GM12878 (cell line): Measurements from ENCODE around the gene KCNN3. TPM values are rescaled to one million over a fixed set of nuclear protein-coding genes. Genes with fewer than 3 reads are reported as not detected.

Source experiments
- ATAC-seq: fragments of 200-7000 bp; cut with Tn5 transposase; 3 replicates; pipeline ENCODE4 v1.9.1; 2020; ENCODE audit warnings: mild to moderate bottlenecking, moderate library complexity
- BruUV-seq: library from RNA; stranded (reverse); fragments of 400-500 nt; replicated peaks from 2 replicates; lab custom pipeline; 2021; lab: Mats Ljungman, UMichigan
- CTCF ChIA-PET: fragments of 300-600 bp; sonication (Branson Sonifier 250); formaldehyde crosslinking; extraction: SDS; loops from one replicate; lab custom pipeline; 2021; ENCODE audit warnings: inconsistent platforms; lab: Yijun Ruan, JAX
- POLR2A ChIA-PET: fragments of 350-600 bp; formaldehyde crosslinking; extraction: SDS; loops from one replicate; lab custom pipeline; 2021; ENCODE audit warnings: inconsistent platforms; lab: Charles Lee
- RAD21 ChIA-PET: fragments of 300-600 bp; sonication (Branson Sonifier 250); formaldehyde crosslinking; loops from one replicate; lab custom pipeline; 2023; ENCODE audit warnings: antibody characterized with exemption; ENCODE audit not compliant: unreplicated experiment; lab: Charles Lee
- SMC1A ChIA-PET: fragments of 300-600 bp; sonication (Branson Sonifier 250); formaldehyde crosslinking; loops from one replicate; lab custom pipeline; 2023; ENCODE audit not compliant: unreplicated experiment, uncharacterized antibody; lab: Charles Lee
- DNase-seq: peaks from one replicate; pipeline ENCODE4 v3.0.0-alpha.2; 2011; ENCODE audit warnings: low read depth, low spot score
- FAIRE-seq: peaks from 3 replicates; lab custom pipeline; 2011; peaks lifted over from hg19 to GRCh38; lab: Jason Lieb, UNC
- H2AFZ ChIP-seq: 2 replicates; pipeline ENCODE4 v1.6.0; 2011; ENCODE audit warnings: low read depth, low read length, control low read depth; ENCODE audit not compliant: control insufficient read depth
- H3K27ac ChIP-seq: 2 replicates; pipeline ENCODE4 v1.5.1; 2011; ENCODE audit warnings: control low read depth; ENCODE audit not compliant: control insufficient read depth, insufficient read depth
- H3K27me3 ChIP-seq, 2 experiments: replicated peaks in 1 of 2; 2 replicates each; pipeline versions ENCODE4 v1.6.0 to v1.6.1; 2011; ENCODE audit warnings: low read length in 1 of 2; ENCODE audit not compliant: control insufficient read depth in 2 of 2, insufficient read depth in 2 of 2
- H3K36me3 ChIP-seq, 2 experiments: 2 replicates each; pipeline ENCODE4 v1.5.1; 2011; ENCODE audit warnings: low read length in 1 of 2; ENCODE audit not compliant: control insufficient read depth in 2 of 2, insufficient read depth in 2 of 2
- H3K4me1 ChIP-seq: 2 replicates; pipeline ENCODE4 v1.6.1; 2011; ENCODE audit warnings: mild to moderate bottlenecking, low read length, moderate library complexity, mixed read lengths; ENCODE audit not compliant: control insufficient read depth, insufficient read depth
- H3K4me2 ChIP-seq: 2 replicates; pipeline ENCODE4 v1.6.0; 2011; ENCODE audit warnings: control low read depth; ENCODE audit not compliant: control insufficient read depth, insufficient read depth
- H3K4me3 ChIP-seq: fragments of 200-600 bp; sonication (generic); 2 replicates; pipeline ENCODE4 v1.5.1; 2016
- H3K79me2 ChIP-seq: 2 replicates; pipeline ENCODE4 v1.6.0; 2011; ENCODE audit warnings: low read length; ENCODE audit not compliant: control insufficient read depth, insufficient read depth
- H3K9ac ChIP-seq: 2 replicates; pipeline ENCODE4 v1.8.0; 2011; ENCODE audit warnings: low read length, control low read depth, mixed read lengths; ENCODE audit not compliant: control insufficient read depth, insufficient read depth
- H3K9me3 ChIP-seq: replicated peaks from 3 replicates; pipeline ENCODE4 v1.5.1; 2011; ENCODE audit warnings: mild to moderate bottlenecking, low read length; ENCODE audit not compliant: control insufficient read depth, insufficient read depth
- H4K20me1 ChIP-seq: 2 replicates; pipeline ENCODE4 v1.6.0; 2011; ENCODE audit not compliant: control insufficient read depth, insufficient read depth
- ASH2L ChIP-seq: fragments of 300-600, 200-600 bp; sonication (generic); IDR thresholded peaks from 2 replicates; pipeline ENCODE4 v1.6.1; 2017; ENCODE audit warnings: low read depth, mild to moderate bottlenecking, borderline replicate concordance
- ATF2 ChIP-seq: IDR thresholded peaks from 2 replicates; pipeline ENCODE4 v1.6.1; 2012; ENCODE audit warnings: low read length, inconsistent platforms
- E2F4 ChIP-seq: IDR thresholded peaks from 2 replicates; pipeline ENCODE4 v1.6.1; 2012; ENCODE audit warnings: low read depth, low read length, improper control_type of control experiment
- HDGF ChIP-seq: fragments of 450-650 bp; IDR thresholded peaks from 2 replicates; pipeline ENCODE4 v1.6.1; 2016; ENCODE audit warnings: antibody characterized with exemption
- IRF3 ChIP-seq: fragments of 450-650 bp; IDR thresholded peaks from 2 replicates; pipeline ENCODE4 v1.6.1; 2014; ENCODE audit warnings: mild to moderate bottlenecking
- IRF5 ChIP-seq: fragments of 450-650 bp; IDR thresholded peaks from 2 replicates; pipeline ENCODE4 v1.6.1; 2017; ENCODE audit warnings: borderline replicate concordance
- KAT2A ChIP-seq: conservative IDR thresholded peaks from 2 replicates; pipeline ENCODE4 v1.6.1; 2011; ENCODE audit warnings: low read depth, low read length; ENCODE audit not compliant: control insufficient read depth
- KLF5 ChIP-seq: fragments of 450-650 bp; IDR thresholded peaks from 2 replicates; pipeline ENCODE4 v1.6.1; 2014; ENCODE audit warnings: mild to moderate bottlenecking; ENCODE audit not compliant: partially characterized antibody
- NFYA ChIP-seq: IDR thresholded peaks from 2 replicates; pipeline ENCODE4 v1.6.1; 2011; ENCODE audit warnings: low read depth, mild to moderate bottlenecking, low read length, improper control_type of control experiment, borderline replicate concordance
- RB1 ChIP-seq: fragments of 450-650 bp; formaldehyde crosslinking; IDR thresholded peaks from 2 replicates; pipeline ENCODE4 v1.6.1; 2017; ENCODE audit warnings: mild to moderate bottlenecking, borderline replicate concordance
- SIN3A ChIP-seq: IDR thresholded peaks from 2 replicates; pipeline ENCODE4 v1.6.1; 2012; ENCODE audit warnings: low read depth, low read length, improper control_type of control experiment
- SPI1 ChIP-seq: IDR thresholded peaks from 2 replicates; pipeline ENCODE4 v1.6.1; 2011; ENCODE audit warnings: low read depth, mild to moderate bottlenecking, low read length, moderate library complexity, borderline replicate concordance; ENCODE audit not compliant: insufficient read depth
- SUPT20H ChIP-seq: IDR thresholded peaks from 2 replicates; pipeline ENCODE4 v1.6.1; 2011; ENCODE audit warnings: low read depth, mild to moderate bottlenecking, low read length, moderate library complexity, borderline replicate concordance; ENCODE audit not compliant: control insufficient read depth
- YBX1 ChIP-seq: fragments of 450-650 bp; IDR thresholded peaks from 2 replicates; pipeline ENCODE4 v1.6.1; 2016; ENCODE audit warnings: antibody characterized with exemption
- ZNF207 ChIP-seq: fragments of 450-650 bp; IDR thresholded peaks from 2 replicates; pipeline ENCODE4 v1.6.1; 2014; ENCODE audit warnings: antibody characterized with exemption, mild to moderate bottlenecking, borderline replicate concordance
- ZNF384 ChIP-seq: IDR thresholded peaks from 2 replicates; pipeline ENCODE4 v1.6.1; 2012; ENCODE audit warnings: low read depth, mild to moderate bottlenecking, low read length, improper control_type of control experiment, borderline replicate concordance
- WGBS: methylation state at CpG from one replicate; pipeline ENCODE4 v1.1.6; 2016; ENCODE audit warnings: low lambda C conversion rate; ENCODE audit not compliant: insufficient replicate concordance, insufficient coverage; ENCODE audit errors: missing lambda C conversion rate; 5-methylcytosine and 5-hydroxymethylcytosine counted together
- in situ Hi-C: fragments of 300-500 bp; cut with MboI; formaldehyde crosslinking; loops from 9 replicates; pipeline ENCODE4 v1.14.3; 2018; ENCODE audit warnings: mixed read lengths
- intact Hi-C: fragments of 100-400 bp; cut with micrococcal nuclease; formaldehyde crosslinking; loops from one replicate; pipeline ENCODE4 v1.14.2; 2022; ENCODE audit not compliant: unreplicated experiment
- polyA plus RNA-seq, 11 experiments: library from polyadenylated mRNA; depleted of rRNA in 4 of 11; unstranded in 6 of 11; stranded (reverse) in 5 of 11; fragments of >200 nt; fragmentation: Nextera tagmentation in 4 of 11; fragmentation: Illumina TruSeq in 1 of 11; extraction: Ambion mirVana in 4 of 11; extraction: Trizol in 1 of 11; gene quantifications; 1 replicate in 1 of 11; 2 replicates in 10 of 11; pipeline versions ENCODE4 v1.2.1 to v1.2.3, GENCODE V29; 2011 to 2016; ENCODE audit warnings: inconsistent platforms in 2 of 11, missing spikeins in 2 of 11, low read depth in 1 of 11
- total RNA-seq, 4 experiments: library from RNA; depleted of rRNA in 3 of 4; stranded (reverse); fragments of >200 nt in 3 of 4; fragmentation: Illumina TruSeq in 1 of 4; extraction: Trizol in 1 of 4; gene quantifications; 2 replicates each; pipeline versions ENCODE4 v1.2.1 to v1.2.3, GENCODE V29; 2013 to 2021

KCNN3 gene
- total and polyA plus RNA-seq, 10 of the 15 experiments (the other 5 are each of a cell fraction or from before 2014, with no cell fraction given), result 3.5 to 26.4 (median 14.9) TPM

- intact Hi-C loops (loop anchor here (5.0 kb wide), 2 partner anchors 194 to 261 kb away; partner anchors contain the start of genes ADAR and EFNA4), in situ Hi-C loops (no loop called here)
- no peaks in the 10 kb centered on the region for H4K20me1 ChIP-seq
- DNase-seq (no peak), ATAC-seq (no peak), FAIRE-seq (no peak)
- WGBS, result 63% methylated on average over 19 of the region's 19 CpGs
- peak overlapping the region; percentile 44; the same call in 1 of the 2 replicates for H3K27ac ChIP-seq
- no TSS peak for BruUV-seq
- peak overlapping the region; percentile 59; the same call in 1 of the 2 replicates for H3K9ac ChIP-seq
- ChIA-PET CTCF (interaction anchor here (0.7 to 6.2 kb wide), 18 partner anchors 8 to 308 kb away, joined by 3 to 35 read pairs (median 6); no protein-coding TSS in a partner anchor), POLR2A (interaction anchor here (1.1 to 11.9 kb wide), 14 partner anchors 10 to 87 kb away, joined by 4 to 204 read pairs (median 8); partner anchors contain the start of genes PBXIP1 and PMVK), RAD21 (interaction anchor here (0.5 to 15.4 kb wide), 20 partner anchors 7 to 308 kb away, joined by 3 to 254 read pairs (median 14); no protein-coding TSS in a partner anchor), SMC1A (interaction anchor here (0.6 to 7.8 kb wide), 26 partner anchors 10 to 484 kb away, joined by 3 to 101 read pairs (median 4); no protein-coding TSS in a partner anchor)
- no peaks in the 10 kb centered on the region for H3K9me3 ChIP-seq
- H3K36me3 ChIP-seq, result no peaks in the 10 kb centered on the region
- no peaks in the 10 kb centered on the region for H3K27me3 ChIP-seq
- H3K79me2 ChIP-seq, result peaks cover 50% of the 10 kb centered on the region
- H3K4me2 ChIP-seq, result peak overlapping the region; percentile 99
- H3K4me3 ChIP-seq, result peak overlapping the region; percentile 88
- no peak overlapping the region; the same call in 1 of the 2 replicates for H2AFZ ChIP-seq
- peaks cover 70% of the 10 kb centered on the region for H3K4me1 ChIP-seq
- no peak for TF ChIP-seq SUPT20H
- TF ChIP-seq YBX1, result no peak
- no peak for TF ChIP-seq KLF5
- TF ChIP-seq SIN3A, result no peak
- no peak for TF ChIP-seq RB1
- TF ChIP-seq ZNF384, result no peak
- peak; percentile 40; the same call in 1 of the 2 replicates for TF ChIP-seq SPI1
- no peak for TF ChIP-seq ASH2L
- TF ChIP-seq KAT2A, result no peak
- no peak for TF ChIP-seq HDGF
- no peak for TF ChIP-seq E2F4
- no peak for TF ChIP-seq IRF5
- no peak for TF ChIP-seq ATF2
- TF ChIP-seq ZNF207, result no peak
- TF ChIP-seq NFYA, result no peak
- no peak for TF ChIP-seq IRF3
Observed at GRCh38 chr1:154867841-154868605, 2.1 kb downstream of the KCNN3 start.
